RWPE2 (cell line): ENCODE measurements around the gene TULP4.
"Not testable (repeated sequence)": the region's sequence is repeated elsewhere in the genome, so short reads cannot be mapped to it uniquely, and the experiment has no call there.

Source experiments
- ATAC-seq: fragments of 200-7000 bp; cut with Tn5 transposase; 3 replicates; pipeline ENCODE4 v1.9.1; 2021; ENCODE audit warnings: low read depth
- DNase-seq: peaks from one replicate; pipeline ENCODE4 v3.0.0-alpha.2; 2020; ENCODE audit warnings: low spot score
- H3K27ac ChIP-seq: fragments of 450-650 bp; 2 replicates; pipeline ENCODE4 v1.5.1; 2017; ENCODE audit warnings: mild to moderate bottlenecking; ENCODE audit not compliant: poor library complexity, severe bottlenecking
- H3K27me3 ChIP-seq: fragments of 250-450 bp; sonication (Bioruptor Pico); 2 replicates; pipeline ENCODE4 v1.5.1; 2021; ENCODE audit warnings: mild to moderate bottlenecking, moderate library complexity; ENCODE audit not compliant: insufficient read depth, poor library complexity, severe bottlenecking
- H3K36me3 ChIP-seq: fragments of 250-450 bp; sonication (Bioruptor Pico); 2 replicates; pipeline ENCODE4 v1.5.1; 2020; ENCODE audit warnings: low read depth, mild to moderate bottlenecking, moderate library complexity
- H3K4me1 ChIP-seq: fragments of 250-450 bp; sonication (Bioruptor Pico); 2 replicates; pipeline ENCODE4 v1.5.1; 2021; ENCODE audit warnings: mild to moderate bottlenecking, moderate library complexity; ENCODE audit not compliant: insufficient read depth, poor library complexity, severe bottlenecking
- H3K4me3 ChIP-seq: fragments of 250-450 bp; sonication (Bioruptor Pico); 2 replicates; pipeline ENCODE4 v1.5.1; 2021; ENCODE audit warnings: mild to moderate bottlenecking, moderate library complexity; ENCODE audit not compliant: severe bottlenecking
- H3K9me3 ChIP-seq: fragments of 250-450 bp; sonication (Bioruptor Pico); 2 replicates; pipeline ENCODE4 v1.5.1; 2021; ENCODE audit warnings: mild to moderate bottlenecking, moderate library complexity; ENCODE audit not compliant: severe bottlenecking
- CTCF ChIP-seq: fragments of 450-650 bp; IDR thresholded peaks from one replicate; pipeline ENCODE4 v1.5.1; 2017; ENCODE audit warnings: mild to moderate bottlenecking, moderate library complexity; ENCODE audit not compliant: poor library complexity, severe bottlenecking

The TULP4 gene

GRCh38 chr6:158292016-158292415 is 20.2 kb upstream of the TULP4 start:
- no peaks in the 10 kb centered on the region for H3K27me3 ChIP-seq
- H3K4me1 ChIP-seq: no peaks in the 10 kb centered on the region
- no peak for TF ChIP-seq CTCF
- H3K36me3 ChIP-seq: peaks cover 16% of the 10 kb centered on the region; the same call in 1 of the 2 replicates
- ATAC-seq (no peak), DNase-seq (no peak)
- H3K9me3 ChIP-seq: peaks cover 8% of the 10 kb centered on the region
- H3K4me3 ChIP-seq: no peak overlapping the region
- H3K27ac ChIP-seq: no peak overlapping the region

GRCh38 chr6:158293122-158293521 is 19.1 kb upstream of the TULP4 start:
- no peak for DNase-seq
- Histone ChIP-seq H3K9me3 (peaks cover 16% of the 10 kb centered on the region), H3K36me3 (peaks cover 23% of the 10 kb centered on the region), H3K4me1 (no peaks in the 10 kb centered on the region), H3K4me3 (no peak overlapping the region), H3K27me3 (no peaks in the 10 kb centered on the region), H3K27ac (no peak overlapping the region)
- no peak for TF ChIP-seq CTCF
- ATAC-seq: no peak

GRCh38 chr6:158295976-158296853 is 16.1 kb upstream of the TULP4 start:
- not testable (repeated sequence) for H3K27ac ChIP-seq, DNase-seq, H3K4me3 ChIP-seq, ATAC-seq, H3K27me3 ChIP-seq
- Histone ChIP-seq H3K36me3 (peaks cover 23% of the 10 kb centered on the region), H3K4me1 (peaks cover 21% of the 10 kb centered on the region), H3K9me3 (peaks cover 16% of the 10 kb centered on the region)

- not testable (repeated sequence) for H3K27ac ChIP-seq, H3K4me3 ChIP-seq, DNase-seq, H3K27me3 ChIP-seq, ATAC-seq
- peaks cover 23% of the 10 kb centered on the region for H3K36me3 ChIP-seq
- H3K9me3 ChIP-seq: peaks cover 16% of the 10 kb centered on the region
- H3K4me1 ChIP-seq: peaks cover 21% of the 10 kb centered on the region
Measured at GRCh38 chr6:158296854-158297324, 15.4 kb upstream of the TULP4 start.

- Histone ChIP-seq H3K9me3 (peaks cover 16% of the 10 kb centered on the region), H3K4me1 (peaks cover 24% of the 10 kb centered on the region), H3K36me3 (peaks cover 23% of the 10 kb centered on the region)
- H3K4me3 ChIP-seq, H3K27ac ChIP-seq, ATAC-seq, H3K27me3 ChIP-seq, DNase-seq: not testable (repeated sequence)
Measured at GRCh38 chr6:158297657-158298056, 14.6 kb upstream of the TULP4 start.

- Histone ChIP-seq H3K27ac (peak overlapping the region; percentile 85), H3K36me3 (peaks cover 22% of the 10 kb centered on the region), H3K9me3 (peaks cover 16% of the 10 kb centered on the region), H3K4me1 (peaks cover 35% of the 10 kb centered on the region)
- ATAC-seq (peak; percentile 84), DNase-seq (peak; percentile 62)
- H3K4me3 ChIP-seq, H3K27me3 ChIP-seq: not testable (repeated sequence)
- peak; percentile 16 for TF ChIP-seq CTCF
Measured at GRCh38 chr6:158300306-158301143, 11.7 kb upstream of the TULP4 start.

- not testable (repeated sequence) for H3K27ac ChIP-seq, ATAC-seq
Measured at GRCh38 chr6:158301561-158301960, 10.7 kb upstream of the TULP4 start.

GRCh38 chr6:158302195-158302796 is 10.0 kb upstream of the TULP4 start:
- not testable (repeated sequence) for H3K9me3 ChIP-seq, H3K27me3 ChIP-seq, ATAC-seq, DNase-seq, H3K36me3 ChIP-seq, H3K4me3 ChIP-seq
- Histone ChIP-seq H3K27ac (peak overlapping the region; percentile 33), H3K4me1 (peaks cover 35% of the 10 kb centered on the region)

More at GRCh38 chr6:158301561-158301960, 10.7 kb upstream of the TULP4 start:
- Histone ChIP-seq H3K4me1 (peaks cover 35% of the 10 kb centered on the region), H3K9me3 (peaks cover 11% of the 10 kb centered on the region), H3K36me3 (peaks cover 12% of the 10 kb centered on the region)
- DNase-seq, H3K27me3 ChIP-seq, H3K4me3 ChIP-seq: not testable (repeated sequence)
